Right ventricle myocardium inferior (tissue), 1 donor: ENCODE results near the gene AMOTL1. TPM values are rescaled to one million over a fixed set of nuclear protein-coding genes. Genes with fewer than 3 reads are reported as not detected.

ENCODE experiments used
- ATAC-seq: fragments of 200-7000 bp; cut with Tn5 transposase; one replicate; pipeline ENCODE4 v1.9.1; 2020; ENCODE audit warnings: mild to moderate bottlenecking, moderate library complexity
- DNase-seq: peaks from one replicate; pipeline ENCODE4 v3.0.0; 2021; ENCODE audit errors: missing footprints
- intact Hi-C: fragments of 100-400 bp; cut with DNase I; formaldehyde crosslinking; loops from one replicate; pipeline ENCODE4 v1.11.0; 2022
- total RNA-seq: library from RNA; stranded (reverse); fragmentation: NEBNext Ultra II Directional; extraction: Animal tissue kit (Norgen Biotek cat#: 25700); gene quantifications from one replicate; pipeline ENCODE4 v1.2.1, GENCODE V29; 2021
- donor health status: DM: no; HTN: yes; CAD: no; lungs with severe emphysema.

Gene AMOTL1
- total RNA-seq, 1 donor from 2014 or later = 53.5 TPM

- intact Hi-C loops = no loop called here
- ATAC-seq (no peak), DNase-seq (no peak)
Measured at GRCh38 chr11:94926271-94926625, 158.1 kb downstream of the AMOTL1 start.

Other genes starting within 250 kb of the AMOTL1 start
- 1.3 TPM for gene FUT4, start 224.4 kb upstream of the AMOTL1 start, total RNA-seq
- gene PIWIL4, start 201.0 kb upstream of the AMOTL1 start, total RNA-seq = 0.68 TPM
- 79.1 TPM for gene CWC15, start 205.2 kb downstream of the AMOTL1 start, total RNA-seq
- gene KDM4D, start 205.4 kb downstream of the AMOTL1 start, total RNA-seq = 0.54 TPM